ENCODE data around the gene CCDC27.

- no peak for TF ChIP-seq POLR2A (IDR thresholded peaks at IDR 0.05)
- TF ChIP-seq CTCF (IDR thresholded peaks at IDR 0.05) = no peak
- no peak for TF ChIP-seq POLR2AphosphoS5 (IDR thresholded peaks at IDR 0.05)
- no peak for TF ChIP-seq EP300 (IDR thresholded peaks at IDR 0.05)
These were observed 27.7 kb downstream of the CCDC27 start for GRCh38 chr1:3779912-3780416.

All from sigmoid colon (tissue), 4 donors.